Measurements from ENCODE around the gene PPP1R36. TPM values are rescaled to one million over a fixed set of nuclear protein-coding genes. Genes with fewer than 3 reads are reported as not detected.

The PPP1R36 gene
- total and polyA plus RNA-seq, 2 of the 4 experiments (the other 2 are of a cell fraction): 0.15 to 0.54 TPM

DNA sequence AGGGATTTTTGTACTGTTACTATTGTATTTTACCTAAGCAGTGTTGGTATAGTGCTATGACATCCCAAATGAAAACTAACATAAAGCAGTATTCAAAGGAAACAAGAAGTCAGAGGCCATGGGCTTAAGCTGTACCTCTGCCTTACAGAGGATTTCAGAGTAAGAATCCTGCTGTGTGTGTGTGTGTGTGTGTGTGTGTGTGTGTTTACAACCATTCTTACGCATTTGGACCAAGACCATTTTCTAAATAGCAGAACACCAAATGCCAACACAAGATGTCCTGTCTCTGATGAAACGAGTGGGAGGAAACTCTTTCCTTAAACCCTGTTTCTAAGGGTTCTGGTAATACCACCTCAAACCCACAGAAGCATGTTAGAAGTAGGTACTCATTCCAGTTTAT is 64.4 kb downstream of the PPP1R36 start:
- H3K14ac ChIP-seq (replicated peaks; ENCODE audit: low read depth, low read length): peak overlapping the region; percentile 70
- H2AK9ac ChIP-seq (replicated peaks; ENCODE audit: low read depth, low read length, poor library complexity): no peak overlapping the region
- H3K27ac ChIP-seq (ENCODE audit: insufficient read depth, low read length): no peak overlapping the region
- ChIA-PET CTCF (interaction anchor here (0.6 to 1.4 kb wide), 3 partner anchors 15 to 298 kb away, joined by 3 to 4 read pairs (median 3); no protein-coding TSS in a partner anchor), POLR2A (ENCODE audit: unreplicated experiment) (no interaction called here)
- H3K27me3 ChIP-seq (ENCODE audit: control insufficient read depth, insufficient read depth, low read length): no peaks in the 10 kb centered on the region
- H4K20me1 ChIP-seq (ENCODE audit: insufficient read depth, low read length): no peaks in the 10 kb centered on the region
- H4K8ac ChIP-seq (ENCODE audit: low read depth in 2 of 2, low read length in 2 of 2): peak overlapping the region; percentile 61 to 94; a peak in 3 of 4 replicates
- ATAC-seq (ENCODE audit: low read depth) (no peak), DNase-seq (no peak)
- TF ChIP-seq CEBPB (IDR thresholded peaks at IDR 0.05; ENCODE audit: low read depth, low read length) (no peak), BHLHE40 (IDR thresholded peaks at IDR 0.05; ENCODE audit: low read depth, low read length) (no peak), CTCF (conservative IDR thresholded peaks at IDR 0.05; ENCODE audit: low read depth, low read length) (no peak), POLR2A (IDR thresholded peaks at IDR 0.05; ENCODE audit: low read depth, low read length) (no peak), NFE2L2 (IDR thresholded peaks at IDR 0.05; ENCODE audit: low read depth, low read length) (no peak)
- H3K56ac ChIP-seq (ENCODE audit: extremely low read depth, insufficient read depth, low read length): peak overlapping the region; percentile 57; the same call in 1 of the 2 replicates
- peak overlapping the region; percentile 99 for H2BK20ac ChIP-seq (ENCODE audit: low read depth, low read length)
- dilution Hi-C loops (cut with HindIII; ENCODE audit: low sequenced_read_pairs, unreplicated experiment) (no loop called here), in situ Hi-C loops (cut with MboI; ENCODE audit: low sequenced_read_pairs) (no loop called here), intact Hi-C loops (cut with micrococcal nuclease) (loop anchor here (5.0 kb wide), 2 partner anchors 42 to 72 kb away; partner anchors contain the start of gene HSPA2)
- peaks cover 17% of the 10 kb centered on the region for H3K9me1 ChIP-seq (ENCODE audit: insufficient read depth, low read length)
- H2BK120ac ChIP-seq (ENCODE audit: low read depth, low read length): peak overlapping the region; percentile 99
- BruUV-seq (replicated peaks): no TSS peak
- no peaks in the 10 kb centered on the region for H3K36me3 ChIP-seq (ENCODE audit: control insufficient read depth, insufficient read depth, low read length)
- H3K79me1 ChIP-seq (ENCODE audit: low read depth in 1 of 2, low read length in 2 of 2): peaks cover 0 to 5% of the 10 kb centered on the region in 2 experiments; a peak in 1 of 4 replicates
- H2BK15ac ChIP-seq (ENCODE audit: low read depth, low read length): peak overlapping the region; percentile 98; the same call in 2 of the 3 replicates
- WGBS, 2 experiments (ENCODE audit: extremely low coverage in 2 of 2, insufficient read length in 1 of 2): no CpG with 5 or more reads among the region's 2 CpGs
- H2AK5ac ChIP-seq (ENCODE audit: low read depth, low read length): no peak overlapping the region; the same call in 1 of the 2 replicates
- no peak overlapping the region for H3K4me2 ChIP-seq (ENCODE audit: low read depth, low read length)
- no peaks in the 10 kb centered on the region for H3K9me3 ChIP-seq (ENCODE audit: control insufficient read depth, insufficient read depth, low read length)
- no peak overlapping the region for H2AFZ ChIP-seq (replicated peaks; ENCODE audit: low read length, poor library complexity)
- peaks cover 24% of the 10 kb centered on the region for H3K4me1 ChIP-seq (ENCODE audit: control insufficient read depth, insufficient read depth, low read length)
- no peak overlapping the region for H3K23ac ChIP-seq (ENCODE audit: low read depth, low read length)
- H4K91ac ChIP-seq (ENCODE audit: insufficient read depth, low read depth, low read length): peak overlapping the region; percentile 98
- peak overlapping the region; percentile 80; the same call in 1 of the 2 replicates for H3K4ac ChIP-seq (ENCODE audit: low read depth, low read length)
- peak overlapping the region; percentile 68 for H2BK5ac ChIP-seq (ENCODE audit: low read depth, low read length, poor library complexity, severe bottlenecking)
- no peak overlapping the region for H3K4me3 ChIP-seq (ENCODE audit: insufficient read depth, low read depth, low read length)
- no peak overlapping the region for H3K9ac ChIP-seq (ENCODE audit: low read depth, low read length)
- H3K18ac ChIP-seq (ENCODE audit: low read depth, low read length): peak overlapping the region; percentile 93
- H4K5ac ChIP-seq (ENCODE audit: low read depth, low read length): peak overlapping the region; percentile 55; the same call in 1 of the 2 replicates
